Mucosa of gallbladder (tissue), 1 donor: ENCODE results near the gene GPRC6A. TPM values are rescaled to one million over a fixed set of nuclear protein-coding genes. Genes with fewer than 3 reads are reported as not detected.

Source experiments
- DNase-seq: peaks from one replicate; pipeline ENCODE4 v3.0.0-alpha.2; 2020; ENCODE audit warnings: low spot score
- total RNA-seq: library from RNA; stranded (reverse); gene quantifications from one replicate; pipeline ENCODE4 v1.2.1, GENCODE V29; 2021
- donor health status: DM: no; HTN: no; CAD: no.

GPRC6A gene
- total RNA-seq, 1 donor from 2014 or later = not detected

DNA sequence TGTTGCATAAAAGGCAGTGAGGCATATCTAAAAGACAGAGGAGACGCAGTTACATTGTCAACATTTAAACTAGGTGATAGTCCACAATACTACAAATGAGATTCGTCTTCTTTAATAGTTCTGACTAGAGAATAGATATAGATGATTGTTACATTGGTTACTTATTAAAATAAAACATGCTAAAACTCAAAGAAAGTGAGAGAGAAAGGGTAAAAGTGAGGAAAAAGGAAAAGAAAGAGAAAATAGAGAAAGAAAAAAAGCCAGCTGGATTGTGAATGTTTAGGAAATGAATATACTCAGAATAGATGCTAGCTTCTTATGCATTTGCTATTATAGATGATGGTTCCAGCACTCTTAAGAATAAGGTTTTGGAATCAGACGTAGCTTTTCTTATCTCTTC lies 35.7 kb downstream of the GPRC6A start:
- DNase-seq = no peak

GRCh38 chr6:116783852-116784251 lies 45.0 kb downstream of the GPRC6A start:
- DNase-seq = no peak

DNA sequence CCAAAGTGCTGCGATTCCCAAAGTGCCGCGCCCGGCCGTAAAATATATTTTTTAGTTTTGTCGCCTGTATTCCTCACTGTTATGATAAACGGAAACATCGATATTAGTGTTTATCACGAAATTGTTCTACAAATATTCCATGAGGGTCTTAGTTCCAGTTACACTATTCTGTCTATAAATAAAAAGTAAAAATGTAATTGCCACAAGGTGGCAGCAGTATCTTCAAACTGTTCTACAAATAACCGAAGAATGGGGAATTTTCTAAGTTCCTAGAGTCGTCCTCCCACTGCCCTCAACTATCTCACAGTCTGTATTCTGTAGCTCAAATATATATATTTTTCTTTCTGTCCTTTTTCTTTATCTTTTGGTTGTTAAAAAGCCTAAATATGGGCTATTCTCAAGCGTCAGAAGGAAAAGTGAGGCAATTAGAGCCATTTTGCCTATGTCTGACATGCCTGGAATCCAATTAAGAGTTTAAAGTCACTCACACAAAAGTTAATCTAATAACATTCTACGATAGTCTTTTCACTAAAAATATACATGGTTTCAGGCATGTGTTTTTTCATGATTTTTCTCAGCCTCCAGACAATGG lies 49.2 kb downstream of the GPRC6A start:
- no peak for DNase-seq

DNA sequence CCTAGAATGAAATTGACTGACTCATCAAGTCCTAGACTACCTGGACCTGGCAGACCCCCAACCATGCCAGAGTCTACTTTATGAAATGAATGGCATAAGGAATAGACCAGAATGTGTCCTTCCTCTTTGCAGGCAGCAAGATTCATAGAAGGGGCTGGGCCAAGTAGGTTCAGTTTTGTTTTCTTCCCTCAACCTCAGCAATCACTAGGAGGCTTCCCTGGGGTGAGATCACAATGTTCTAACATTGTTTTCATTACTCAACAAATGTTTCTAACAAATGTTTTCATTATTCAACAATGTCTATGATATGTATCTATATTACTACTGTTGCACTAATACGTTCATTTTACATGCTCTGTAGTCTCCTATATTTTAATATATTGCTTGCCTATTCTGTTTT lies 55.0 kb downstream of the GPRC6A start:
- no peak for DNase-seq

DNA sequence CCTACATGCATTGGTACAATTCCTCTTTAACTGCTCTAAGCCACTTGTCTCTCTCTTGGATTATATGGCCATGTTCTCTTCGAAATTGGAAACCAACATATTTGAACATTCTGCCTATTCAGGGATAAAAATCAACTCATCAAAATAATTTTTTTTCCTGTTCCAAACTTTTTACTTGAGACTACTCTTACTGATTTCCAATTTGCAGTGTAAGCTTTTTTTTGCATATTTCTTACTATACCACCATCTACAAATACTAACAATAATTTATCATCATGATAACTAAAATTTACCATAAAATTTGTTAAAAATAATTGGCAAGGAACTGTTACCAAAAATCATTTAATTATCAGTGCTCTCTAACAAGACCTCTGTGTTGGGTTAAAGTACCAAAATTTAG lies 56.4 kb downstream of the GPRC6A start:
- no peak for DNase-seq

DNA sequence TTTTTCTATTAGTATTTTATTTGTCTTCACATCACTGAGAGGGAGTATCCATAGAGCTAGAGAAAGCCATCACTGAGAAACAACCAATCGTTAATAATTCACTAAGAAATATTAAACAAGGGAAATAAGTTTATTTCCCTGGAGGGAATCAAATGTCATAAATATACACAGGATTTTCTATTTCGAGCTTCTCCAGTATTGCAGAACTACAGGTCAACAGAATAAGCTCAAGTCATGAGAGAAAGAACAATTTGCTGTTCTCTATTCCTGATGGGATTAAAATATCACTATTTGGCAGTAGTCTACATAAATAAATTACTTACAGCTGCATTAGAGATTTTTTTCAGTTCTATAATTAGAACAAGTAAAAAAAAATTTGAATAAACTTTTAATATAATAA lies 61.2 kb downstream of the GPRC6A start:
- DNase-seq = no peak

DNA sequence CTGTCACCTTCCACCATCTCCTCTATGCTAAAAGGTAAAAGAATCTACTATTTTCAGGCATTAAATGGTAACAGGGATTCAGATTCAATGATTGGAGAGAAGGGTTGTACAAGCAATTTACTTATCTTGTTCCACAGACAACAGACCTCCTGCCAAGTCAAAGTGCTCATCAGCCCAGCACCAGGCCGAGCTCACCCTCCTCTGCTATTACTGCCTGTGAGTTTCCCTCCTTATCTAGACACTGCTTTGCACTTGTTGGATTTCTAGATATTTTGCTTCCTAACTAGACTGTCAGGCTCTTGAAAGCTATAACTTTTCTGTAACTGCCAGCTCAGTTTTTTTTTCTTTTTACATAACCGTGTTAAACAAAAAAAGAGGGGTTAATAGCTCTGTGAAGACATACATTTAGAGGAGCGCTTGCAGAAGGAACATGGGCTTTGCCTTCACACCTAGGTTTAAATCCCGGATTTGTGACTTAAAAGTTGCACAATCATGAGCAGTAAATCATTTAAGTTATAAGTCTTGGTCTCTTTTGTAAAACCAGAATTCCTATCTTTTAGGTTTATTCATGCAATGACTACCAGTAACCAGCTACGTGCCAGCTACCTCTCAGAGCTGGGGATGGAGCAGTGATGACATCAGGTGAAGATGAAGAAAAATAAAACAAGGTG lies 62.2 kb downstream of the GPRC6A start:
- no peak for DNase-seq

DNA sequence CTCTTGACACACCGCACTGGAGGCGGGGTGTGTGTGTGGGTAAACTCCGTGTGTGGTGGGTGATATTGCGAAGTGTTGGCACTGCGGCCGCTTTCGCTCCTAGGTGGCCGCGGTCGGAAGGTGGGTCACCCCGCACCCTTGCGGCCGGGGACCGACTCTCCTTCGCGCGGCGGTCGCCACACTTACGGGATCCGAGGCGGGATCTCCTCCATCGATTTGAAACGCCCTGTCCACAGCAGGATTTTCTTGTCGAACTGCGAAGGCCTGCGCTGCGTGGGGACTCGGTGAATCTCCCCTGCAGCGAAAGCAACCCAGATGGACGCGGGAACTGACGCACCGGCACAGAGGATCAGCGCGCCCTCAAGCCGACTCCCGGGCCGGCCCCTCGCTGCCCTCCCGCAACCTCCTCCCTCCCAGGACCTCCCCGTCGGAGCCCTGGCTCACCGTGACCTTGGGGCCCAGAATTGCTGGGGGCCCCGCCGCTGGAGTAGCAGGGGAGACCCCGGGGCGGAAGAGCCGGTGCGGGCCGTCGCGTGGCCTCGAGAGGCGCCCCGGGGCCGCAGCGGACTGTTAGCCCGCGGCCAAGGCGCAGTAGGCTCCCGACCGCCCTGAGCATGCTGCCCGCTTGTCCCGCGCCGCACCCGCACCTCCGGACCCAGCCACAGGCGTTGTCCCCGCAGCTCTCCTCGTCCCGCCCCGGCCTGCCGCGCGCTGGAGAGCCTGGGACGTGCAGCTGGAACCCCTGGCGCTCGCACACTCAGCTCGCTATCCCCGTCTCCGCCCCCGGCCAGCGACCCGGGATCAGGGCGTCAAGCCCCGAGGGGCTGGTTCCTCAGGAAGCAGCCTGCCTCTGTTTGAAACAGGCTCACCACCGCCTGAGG lies 63.7 kb downstream of the GPRC6A start, which contains the start of gene FAM162B:
Gene FAM162B (minus strand): TSS at position 759 of the 881 bp plus-strand sequence. CDS start 143 bp downstream, at position 616.
- DNase-seq = no peak

DNA sequence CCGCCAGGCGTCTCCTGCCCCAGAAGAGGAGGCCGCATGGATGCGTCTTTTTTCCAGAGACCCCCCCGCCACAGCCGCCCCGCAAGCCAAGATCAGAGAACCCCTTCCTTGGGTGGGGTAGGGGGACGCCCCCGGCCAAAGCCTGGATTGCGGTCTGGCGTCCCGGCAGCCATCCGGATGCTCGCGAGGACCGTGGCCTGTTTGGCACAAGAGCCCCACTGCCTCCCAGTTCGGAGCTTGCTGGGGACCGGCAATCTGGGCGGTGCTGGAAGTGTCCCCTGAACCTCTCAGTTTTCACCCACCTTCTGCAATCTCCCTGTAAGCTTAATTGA lies 64.3 kb downstream of the GPRC6A start:
- DNase-seq = no peak

DNA sequence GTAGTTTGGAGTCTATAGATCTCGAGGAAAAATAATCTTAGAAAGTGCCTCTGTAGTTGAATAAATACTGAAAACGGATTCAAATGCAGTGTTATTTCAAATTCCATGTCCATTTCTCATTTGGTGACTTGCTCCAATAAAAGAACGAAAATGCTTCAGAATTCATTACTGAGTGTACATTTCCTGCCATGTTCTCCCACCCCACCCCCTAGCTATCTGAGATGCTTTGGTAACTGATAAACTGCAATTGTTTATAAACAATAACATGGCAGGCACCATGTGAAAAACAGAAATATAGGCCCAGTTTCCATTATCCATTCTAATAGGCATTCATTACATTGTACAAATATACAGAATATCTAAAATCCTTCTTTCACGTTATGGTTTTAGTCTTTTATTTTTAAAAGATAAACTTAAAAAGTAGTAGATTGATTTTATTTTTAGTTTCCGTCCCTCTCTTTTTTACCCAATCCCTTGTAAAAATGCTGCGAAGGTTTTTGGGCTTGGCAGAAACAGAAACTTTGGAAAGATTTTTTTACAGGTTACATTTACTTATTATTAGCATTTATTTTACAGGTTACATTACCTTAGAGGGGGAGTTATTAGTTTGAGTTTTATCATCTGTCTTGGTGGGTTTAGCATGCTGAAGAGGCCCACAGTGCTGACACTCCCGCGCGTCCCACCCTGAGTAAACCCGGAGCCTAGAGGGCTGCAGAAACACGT lies 64.8 kb downstream of the GPRC6A start:
- no peak for DNase-seq

DNA sequence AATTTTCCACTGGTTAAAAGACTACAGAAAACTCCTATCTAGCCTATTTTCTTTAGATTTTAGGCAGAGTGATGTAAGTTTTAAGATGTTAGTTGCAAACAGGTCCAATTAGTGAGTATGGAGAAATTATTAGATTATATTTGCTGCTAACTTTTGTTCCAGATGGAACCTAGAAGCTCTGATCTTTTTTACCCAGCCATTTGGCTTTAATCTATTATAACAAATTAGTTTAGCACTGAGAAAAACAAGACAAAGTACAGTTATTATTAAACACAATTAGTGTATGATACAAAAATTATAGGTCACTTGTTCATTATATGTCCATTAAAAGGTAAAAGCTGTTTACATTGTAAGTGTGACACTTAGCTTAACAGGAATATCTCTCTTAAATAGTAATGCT lies 65.8 kb downstream of the GPRC6A start:
- no peak for DNase-seq

DNA sequence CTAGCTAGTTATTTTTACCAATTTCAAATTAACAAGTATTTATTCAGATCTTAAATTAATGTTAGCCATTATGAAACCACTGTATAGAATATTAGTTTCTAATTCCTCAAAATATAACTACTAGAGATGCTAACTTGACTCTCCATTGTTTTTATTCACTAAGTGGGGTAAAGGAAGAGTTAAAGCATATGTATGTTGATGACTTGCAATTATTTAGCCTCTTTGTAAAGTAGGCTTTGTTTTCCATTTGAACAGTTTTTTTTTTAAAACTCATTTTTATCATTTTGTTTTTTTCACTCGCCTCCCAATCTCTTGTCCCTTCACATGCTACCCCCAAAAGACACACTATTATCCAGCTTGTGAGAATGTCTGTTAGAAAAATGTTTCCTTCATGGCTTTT lies 66.6 kb downstream of the GPRC6A start:
- no peak for DNase-seq

DNA sequence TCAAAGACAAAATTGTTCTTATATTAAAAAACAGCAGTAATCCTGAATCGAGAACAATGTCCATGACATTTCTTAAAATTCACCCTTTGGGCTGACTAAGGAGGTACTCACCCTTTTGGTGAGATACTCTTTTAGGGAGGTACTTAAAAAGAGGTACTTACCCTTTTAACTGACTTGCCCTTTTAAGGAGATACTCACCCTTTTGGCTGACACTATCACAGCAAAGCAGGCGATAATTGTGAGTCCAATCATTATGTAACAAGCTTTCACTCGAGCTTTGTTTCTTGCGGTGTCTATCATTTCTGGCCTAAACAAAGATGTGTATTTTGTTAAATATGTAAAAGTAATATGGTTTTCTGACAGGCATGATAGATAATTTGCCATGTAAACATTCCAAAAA lies 67.1 kb downstream of the GPRC6A start:
- no peak for DNase-seq

DNA sequence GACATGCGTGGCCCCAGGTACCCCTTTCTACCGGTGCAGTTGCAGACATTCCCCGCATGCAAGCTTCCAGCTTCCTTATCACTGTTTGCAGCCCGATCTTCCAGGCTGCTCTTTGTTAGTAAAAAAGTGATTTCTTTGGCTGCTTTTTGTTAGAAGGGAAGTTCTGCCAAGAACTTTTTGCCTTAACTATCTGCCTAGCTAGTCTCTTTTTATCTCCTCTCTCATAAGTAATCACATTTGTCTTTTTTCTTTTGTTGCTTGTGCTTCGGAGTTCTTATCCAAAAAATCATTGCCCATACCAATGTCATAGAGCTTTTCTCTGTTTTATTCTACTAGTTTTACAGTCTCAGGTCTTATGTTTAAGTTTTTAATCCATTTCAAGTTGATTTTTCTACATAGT lies 83.7 kb downstream of the GPRC6A start:
- DNase-seq = no peak

Other genes with a start within 250 kb of the GPRC6A start
- 0.49 TPM for gene RSPH4A, start 212.6 kb downstream of the GPRC6A start, total RNA-seq
- 9.6 TPM for gene ZUP1, start 160.3 kb downstream of the GPRC6A start, total RNA-seq
- gene KPNA5, start 147.9 kb downstream of the GPRC6A start, total RNA-seq = 11.9 TPM
- gene FAM162B, start 63.4 kb downstream of the GPRC6A start, total RNA-seq = 2.7 TPM
- gene RFX6, start 48.2 kb upstream of the GPRC6A start, total RNA-seq = not detected